ENCODE results near the gene JPH2. TPM values are rescaled to one million over a fixed set of nuclear protein-coding genes. Genes with fewer than 3 reads are reported as not detected.

The JPH2 gene
- total and polyA plus RNA-seq, 10 of the 15 experiments (the other 5 are each of a cell fraction or from before 2014, with no cell fraction given): 0.16 TPM; not detected in 9

DNA sequence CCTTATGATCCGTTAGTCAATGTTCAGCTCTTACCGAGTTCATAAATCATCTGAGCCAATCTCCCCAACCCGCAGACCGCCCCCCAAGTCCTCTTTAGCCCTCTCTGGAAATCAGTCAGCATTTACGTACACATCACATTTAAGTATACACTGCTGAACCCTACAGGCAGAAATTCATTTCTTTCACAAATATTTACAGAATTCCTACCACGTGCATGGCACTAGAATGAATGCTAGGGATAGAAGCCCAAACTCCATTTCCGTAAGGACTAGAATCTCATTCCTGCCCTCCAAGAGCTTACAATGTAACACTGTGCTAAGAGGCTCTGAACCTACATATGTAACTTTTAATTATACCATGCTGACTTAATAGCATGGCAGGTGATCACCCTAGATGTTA lies 21.8 kb upstream of the JPH2 start (continued):
- TF ChIP-seq, protein P1, sequence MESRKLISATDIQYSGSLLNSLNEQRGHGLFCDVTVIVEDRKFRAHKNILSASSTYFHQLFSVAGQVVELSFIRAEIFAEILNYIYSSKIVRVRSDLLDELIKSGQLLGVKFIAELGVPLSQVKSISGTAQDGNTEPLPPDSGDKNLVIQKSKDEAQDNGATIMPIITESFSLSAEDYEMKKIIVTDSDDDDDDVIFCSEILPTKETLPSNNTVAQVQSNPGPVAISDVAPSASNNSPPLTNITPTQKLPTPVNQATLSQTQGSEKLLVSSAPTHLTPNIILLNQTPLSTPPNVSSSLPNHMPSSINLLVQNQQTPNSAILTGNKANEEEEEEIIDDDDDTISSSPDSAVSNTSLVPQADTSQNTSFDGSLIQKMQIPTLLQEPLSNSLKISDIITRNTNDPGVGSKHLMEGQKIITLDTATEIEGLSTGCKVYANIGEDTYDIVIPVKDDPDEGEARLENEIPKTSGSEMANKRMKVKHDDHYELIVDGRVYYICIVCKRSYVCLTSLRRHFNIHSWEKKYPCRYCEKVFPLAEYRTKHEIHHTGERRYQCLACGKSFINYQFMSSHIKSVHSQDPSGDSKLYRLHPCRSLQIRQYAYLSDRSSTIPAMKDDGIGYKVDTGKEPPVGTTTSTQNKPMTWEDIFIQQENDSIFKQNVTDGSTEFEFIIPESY (IDR thresholded peaks at IDR 0.05): no peak
- TF ChIP-seq, protein P2, sequence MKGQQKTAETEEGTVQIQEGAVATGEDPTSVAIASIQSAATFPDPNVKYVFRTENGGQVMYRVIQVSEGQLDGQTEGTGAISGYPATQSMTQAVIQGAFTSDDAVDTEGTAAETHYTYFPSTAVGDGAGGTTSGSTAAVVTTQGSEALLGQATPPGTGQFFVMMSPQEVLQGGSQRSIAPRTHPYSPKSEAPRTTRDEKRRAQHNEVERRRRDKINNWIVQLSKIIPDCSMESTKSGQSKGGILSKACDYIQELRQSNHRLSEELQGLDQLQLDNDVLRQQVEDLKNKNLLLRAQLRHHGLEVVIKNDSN (IDR thresholded peaks at IDR 0.05; ENCODE audit: borderline replicate concordance, extremely low read length, insufficient read depth, low read depth, low read length): no peak
- no peak for TF ChIP-seq JUND (IDR thresholded peaks at IDR 0.05; ENCODE audit: low read depth, low read length)
- TF ChIP-seq FOXK2 (IDR thresholded peaks at IDR 0.05): no peak
- peak; percentile 42; the same call in 1 of the 2 replicates for TF ChIP-seq RUNX3 (IDR thresholded peaks at IDR 0.05; ENCODE audit: low read length)
- TF ChIP-seq CBX5 (IDR thresholded peaks at IDR 0.05; ENCODE audit: low read depth): no peak
- peak in 1 of 2 experiments; percentile 21; a peak in 1 of 4 replicates for TF ChIP-seq IKZF2 (IDR thresholded peaks at IDR 0.05)

DNA sequence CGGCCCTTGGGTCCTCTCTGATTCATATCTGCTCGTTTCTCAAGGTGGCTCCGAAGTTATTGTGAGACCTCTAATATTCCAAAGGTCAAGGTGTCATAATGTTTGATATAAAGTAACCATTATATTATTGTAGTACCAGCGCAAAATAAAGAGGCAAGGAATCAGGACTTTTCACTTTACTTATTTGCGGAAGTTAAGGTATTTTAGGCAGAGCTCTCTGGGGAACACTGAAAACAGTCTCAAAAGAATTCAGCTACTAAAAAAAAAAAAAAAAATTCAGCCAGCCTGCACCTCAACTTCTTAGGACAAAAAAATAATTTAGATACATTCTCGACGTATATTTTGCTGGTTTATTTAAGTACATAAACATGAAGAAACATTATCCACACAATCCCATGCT lies 21.2 kb upstream of the JPH2 start:
- H3K4me2 ChIP-seq (ENCODE audit: control insufficient read depth, insufficient read depth): peak overlapping the region; percentile 92
- no peaks in the 10 kb centered on the region for H4K20me1 ChIP-seq (ENCODE audit: control insufficient read depth, insufficient read depth)
- 1% methylated on average over 6 of the region's 7 CpGs for WGBS (ENCODE audit: insufficient coverage, insufficient replicate concordance, low lambda C conversion rate, missing lambda C conversion rate)
- FAIRE-seq: no peak
- 0 out of 2 replicates have a peak overlapping the region, but pooled peaks have one; percentile 7 for H3K27ac ChIP-seq (ENCODE audit: control insufficient read depth, insufficient read depth)
- SMC1A ChIA-PET (ENCODE audit: uncharacterized antibody, unreplicated experiment): interaction anchor here (0.6 to 1.2 kb wide), 2 partner anchors 12 to 105 kb away, joined by 3 read pairs; no protein-coding TSS in a partner anchor
- BruUV-seq (replicated peaks): no TSS peak
- peaks cover 4% of the 10 kb centered on the region; the same call in 1 of the 2 replicates for H3K4me1 ChIP-seq (ENCODE audit: control insufficient read depth, insufficient read depth, low read length)
- DNase-seq (ENCODE audit: low read depth, low spot score): no peak
- no peak for ATAC-seq
- peak overlapping the region; percentile 98 for H3K4me3 ChIP-seq
- POLR2A ChIA-PET: interaction anchor here (0.6 kb wide), 2 partner anchors 266 to 321 kb away, joined by 3 read pairs; no protein-coding TSS in a partner anchor
- CTCF ChIA-PET: interaction anchor here (0.9 to 3.4 kb wide), 6 partner anchors 9 to 103 kb away, joined by 3 to 36 read pairs (median 8); partner anchors contain the start of gene FITM2
- H3K79me2 ChIP-seq (ENCODE audit: control insufficient read depth, insufficient read depth, low read length): peaks cover 48% of the 10 kb centered on the region
- 0 out of 2 replicates have a peak overlapping the region, but pooled peaks have one; percentile 90 for H3K9ac ChIP-seq (ENCODE audit: control insufficient read depth, insufficient read depth, low read length)
- peaks cover 0 to 14% of the 10 kb centered on the region in 2 experiments; a peak in 2 of 4 replicates for H3K36me3 ChIP-seq (ENCODE audit: control insufficient read depth in 2 of 2, insufficient read depth in 2 of 2, low read length in 1 of 2)
- intact Hi-C loops (cut with micrococcal nuclease; ENCODE audit: unreplicated experiment): loop anchor here (2.0 kb wide), 1 partner anchor 751 kb away; the partner anchor contains the start of gene SRSF6
- TF ChIP-seq MEF2B (IDR thresholded peaks at IDR 0.05; ENCODE audit: partially characterized antibody, poor library complexity, severe bottlenecking) (peak; percentile 57), ZNF384 (IDR thresholded peaks at IDR 0.05; ENCODE audit: borderline replicate concordance, low read depth, low read length) (peak; percentile 69; the same call in 1 of the 2 replicates), NFYA (IDR thresholded peaks at IDR 0.05; ENCODE audit: borderline replicate concordance, low read depth, low read length) (no peak), ETV6 (conservative IDR thresholded peaks at IDR 0.05 in 1 of 2, IDR thresholded peaks at IDR 0.05 in 1 of 2; ENCODE audit: borderline replicate concordance in 1 of 2, low read depth in 1 of 2) (no peak), ASH2L (IDR thresholded peaks at IDR 0.05; ENCODE audit: borderline replicate concordance, low read depth) (no peak), SMARCA5 (IDR thresholded peaks at IDR 0.05) (no peak)
- TF ChIP-seq, protein P3, sequence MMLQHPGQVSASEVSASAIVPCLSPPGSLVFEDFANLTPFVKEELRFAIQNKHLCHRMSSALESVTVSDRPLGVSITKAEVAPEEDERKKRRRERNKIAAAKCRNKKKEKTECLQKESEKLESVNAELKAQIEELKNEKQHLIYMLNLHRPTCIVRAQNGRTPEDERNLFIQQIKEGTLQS (IDR thresholded peaks at IDR 0.05; ENCODE audit: borderline replicate concordance, extremely low read depth, low read depth, low read length): no peak
- H3K27me3 ChIP-seq (replicated peaks in 1 of 2; ENCODE audit: control insufficient read depth in 2 of 2, insufficient read depth in 2 of 2, low read length in 1 of 2): no peaks in the 10 kb centered on the region
- in situ Hi-C loops (cut with MboI): no loop called here
- no peak overlapping the region for H2AFZ ChIP-seq (ENCODE audit: control insufficient read depth, low read depth, low read length)
- RAD21 ChIA-PET (ENCODE audit: unreplicated experiment): interaction anchor here (1.1 to 1.4 kb wide), 2 partner anchors 18 to 91 kb away, joined by 3 to 5 read pairs; no protein-coding TSS in a partner anchor
- no peaks in the 10 kb centered on the region for H3K9me3 ChIP-seq (replicated peaks; ENCODE audit: control insufficient read depth, insufficient read depth, low read length)

Data from GM12878 (cell line).